HL-60/S4 treated with retinoic acid at 250 ng/mL for 4 days and 3 days (cell line): Measurements from ENCODE around the gene MT1G.
"Not testable (repeated sequence)": the region's sequence is repeated elsewhere in the genome, so short reads cannot be mapped to it uniquely, and the experiment has no call there.

Experiments used
- in situ Hi-C: fragments of 300-500 bp; cut with MboI; formaldehyde crosslinking; loops from 2 replicates; pipeline ENCODE4 v1.7.0; 2022; ENCODE audit warnings: low sequenced_read_pairs

Gene MT1G

DNA sequence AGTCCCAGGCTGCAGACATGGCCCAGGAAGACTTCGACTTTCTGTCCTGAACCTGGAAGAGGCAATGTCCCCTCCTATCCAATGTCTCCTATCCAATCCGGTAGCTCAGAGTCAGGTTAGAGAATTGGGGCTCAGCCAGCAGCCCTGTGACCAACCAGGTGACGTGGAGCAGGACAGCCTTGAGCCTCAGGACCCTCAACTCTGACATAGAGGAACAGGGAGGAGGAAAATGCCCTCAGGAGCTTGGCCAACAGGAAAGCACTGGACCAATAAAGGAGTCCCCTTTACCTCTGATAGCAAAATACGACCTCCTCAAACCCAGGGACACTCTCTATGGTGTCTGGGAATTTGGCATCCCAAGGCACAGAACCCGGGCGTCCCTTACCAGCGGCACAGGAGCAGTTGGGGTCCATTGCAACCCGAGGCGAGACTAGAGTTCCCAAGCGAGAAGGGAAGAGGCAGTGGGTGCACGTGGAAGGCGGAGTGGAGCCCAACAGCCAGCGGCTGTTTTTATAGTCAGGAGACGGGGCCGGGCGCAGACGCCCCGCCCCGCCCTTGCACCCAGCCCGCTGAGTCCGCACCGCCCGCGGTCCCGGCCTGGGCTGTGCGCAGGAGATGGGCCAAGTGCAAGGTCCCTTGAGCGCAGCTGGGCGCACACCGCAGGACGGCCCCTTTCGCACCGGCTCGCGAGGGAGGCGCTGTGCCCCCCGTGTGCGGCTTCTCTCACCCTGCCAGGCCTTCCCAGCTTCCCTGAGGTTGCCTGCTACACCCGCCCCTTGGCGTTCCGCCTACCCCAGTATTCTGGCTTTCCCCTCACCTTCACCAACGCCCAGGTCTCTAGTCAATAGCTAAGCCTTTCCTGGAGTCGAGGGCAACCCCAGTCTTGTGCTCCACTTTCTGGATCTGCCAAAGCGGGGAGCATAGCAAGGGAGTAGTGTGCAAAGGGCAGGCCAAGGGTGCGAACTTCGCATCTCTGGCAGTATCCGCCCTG is at the start of gene MT1G:
MT1G (minus strand) TSS at position 485 of the 991 bp plus-strand sequence; CDS start at position 413, 72 bp downstream.
- in situ Hi-C loops = no loop called here

DNA sequence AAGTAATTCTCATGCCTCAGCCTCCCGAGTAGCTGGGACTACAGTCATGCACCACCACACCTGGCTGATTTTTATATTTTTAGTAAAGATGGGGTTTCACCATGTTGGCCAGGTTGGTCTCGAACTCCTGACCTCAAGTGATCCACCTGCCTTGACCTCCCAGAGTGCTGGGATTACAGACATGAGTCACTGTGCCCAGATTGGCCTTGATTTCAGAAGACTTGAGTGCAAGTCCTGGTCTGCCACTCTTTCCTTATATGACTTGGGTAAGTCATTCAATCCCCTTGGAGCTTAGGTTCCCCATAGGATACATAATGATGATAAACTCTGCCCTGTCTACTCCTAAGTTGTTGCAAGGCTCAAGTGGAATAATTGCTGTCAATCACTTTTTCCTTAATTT is 49.7 kb upstream of the MT1G start:
- in situ Hi-C loops = not testable (repeated sequence)

DNA sequence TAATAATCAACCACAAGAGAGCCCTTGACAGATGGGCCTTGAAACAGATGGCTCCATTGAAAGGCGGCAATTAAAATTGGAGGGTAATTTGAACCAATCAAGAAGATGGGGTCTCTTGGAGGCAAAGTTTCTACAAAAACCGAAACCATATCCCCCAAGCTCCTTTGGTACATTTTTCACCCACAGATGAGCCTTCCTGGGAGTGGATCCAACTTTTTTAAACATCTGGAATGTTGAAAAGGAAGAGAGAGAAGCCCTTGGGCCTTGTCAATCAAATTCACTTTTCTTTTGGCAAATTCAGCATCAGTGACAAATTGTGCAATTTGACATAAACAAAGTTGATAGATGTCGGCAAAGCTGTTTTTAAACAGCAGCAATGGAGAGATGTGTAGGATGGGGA is 48.9 kb upstream of the MT1G start:
- in situ Hi-C loops = no loop called here

DNA sequence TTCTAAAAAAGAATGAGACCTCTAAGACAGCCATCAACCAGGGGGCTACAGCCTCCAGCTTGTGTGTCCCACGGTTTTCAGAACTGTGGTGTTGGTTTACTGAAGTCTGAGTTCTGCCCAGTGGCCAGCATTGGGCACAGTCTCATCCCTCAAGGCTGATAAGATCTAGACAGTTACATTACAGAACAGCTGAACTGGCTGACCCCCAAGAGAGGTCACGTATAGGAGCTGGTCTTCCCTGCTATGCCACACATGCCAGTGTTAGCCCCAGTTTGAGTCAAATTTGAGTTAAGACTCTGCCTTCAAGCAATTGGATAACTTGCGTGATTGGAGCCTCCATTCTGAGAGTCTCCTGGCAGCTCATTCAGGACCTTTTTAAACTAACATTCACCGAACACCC is 47.3 kb upstream of the MT1G start:
- in situ Hi-C loops = no loop called here

DNA sequence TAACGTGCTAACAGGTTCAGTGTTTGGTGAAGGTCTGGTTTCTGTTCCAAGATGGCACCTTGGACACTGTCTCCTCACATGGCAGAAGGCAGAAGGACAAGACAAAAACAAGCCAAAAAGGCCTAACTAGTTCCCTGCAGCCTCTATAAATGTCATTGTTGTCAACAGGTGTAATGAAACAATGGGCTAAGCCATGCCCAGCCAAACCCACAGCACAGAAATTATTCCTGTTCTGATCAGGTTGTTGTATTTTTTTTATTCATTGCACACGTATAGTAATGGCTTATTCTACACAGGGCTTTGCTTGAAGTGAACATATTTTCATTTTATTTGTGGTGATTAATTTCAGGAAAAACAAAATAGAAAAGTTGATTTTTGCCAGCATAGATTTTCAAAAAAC is 45.9 kb upstream of the MT1G start:
- in situ Hi-C loops = no loop called here

DNA sequence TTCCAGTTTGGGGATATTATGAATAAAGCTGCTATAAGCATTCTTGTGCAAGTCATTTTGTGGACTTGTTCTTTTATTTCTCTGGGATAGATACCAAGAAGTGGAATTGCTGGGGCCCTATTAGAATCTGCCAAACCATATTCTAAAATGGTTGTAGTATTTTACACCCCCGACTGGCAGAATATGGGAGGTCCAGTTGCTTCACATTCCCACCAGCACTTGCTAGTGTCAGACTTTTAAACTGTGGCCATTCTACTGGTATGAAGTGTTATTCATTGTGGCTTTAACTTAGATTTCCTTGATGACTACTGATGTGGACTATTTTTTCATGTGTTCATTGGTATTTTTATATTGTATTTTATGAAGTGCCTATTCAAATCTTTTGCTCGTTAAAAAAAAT is 44.0 kb upstream of the MT1G start:
- in situ Hi-C loops = no loop called here

DNA sequence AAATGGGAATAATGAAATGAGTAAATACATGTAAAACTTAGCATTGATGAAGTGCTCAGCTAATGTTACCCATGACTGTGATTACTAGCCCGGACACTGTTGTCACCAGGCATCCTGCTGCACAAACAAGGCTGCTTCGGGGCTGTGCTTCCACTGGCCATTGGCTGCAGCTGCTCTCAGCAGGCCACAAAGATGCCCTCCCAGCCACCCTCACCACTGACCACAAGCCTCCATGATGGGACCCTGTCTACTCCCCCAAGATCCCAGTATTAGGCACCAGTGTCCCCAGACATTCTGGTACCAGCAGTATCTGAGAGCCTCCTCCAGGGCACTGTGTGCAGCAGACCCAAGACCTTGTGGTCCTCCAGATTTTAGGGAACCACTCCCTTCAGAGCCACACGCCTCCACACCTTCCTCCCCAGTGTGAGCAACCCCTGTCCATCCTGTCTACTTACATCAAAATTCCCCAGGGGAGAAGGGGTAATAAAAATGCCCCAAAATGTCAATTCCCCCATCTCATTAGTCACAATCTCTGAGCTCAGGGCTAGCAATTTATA is 42.4 kb upstream of the MT1G start:
- in situ Hi-C loops = no loop called here

DNA sequence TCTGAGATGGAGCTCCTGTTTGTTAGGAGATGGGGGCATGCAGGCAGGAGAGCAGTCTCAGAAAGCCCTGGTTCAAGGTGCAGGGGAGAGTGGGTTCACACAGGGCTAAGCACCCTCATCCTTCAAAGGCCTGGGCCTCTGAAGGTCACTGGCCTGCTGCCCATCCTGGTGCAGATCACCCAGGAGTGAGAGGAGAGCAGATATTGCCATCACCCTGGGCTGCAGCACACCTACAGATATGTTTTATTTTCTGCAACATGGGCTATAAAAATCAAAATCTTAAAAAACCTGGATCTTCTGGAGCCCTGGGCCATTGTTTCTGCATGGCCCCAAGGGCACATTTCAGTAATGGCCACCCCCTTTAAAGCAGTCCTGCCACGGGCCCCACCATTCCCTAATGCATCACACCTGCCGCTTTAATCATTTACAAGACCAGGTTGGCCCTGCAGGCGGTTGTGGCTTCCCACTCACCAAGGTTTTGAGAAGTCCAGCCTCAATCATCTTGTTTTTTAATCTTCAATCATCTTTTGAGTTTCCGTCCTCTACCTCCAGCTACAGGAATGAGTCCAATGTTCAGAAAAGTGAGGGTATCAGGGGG is 41.7 kb upstream of the MT1G start:
- in situ Hi-C loops = no loop called here

DNA sequence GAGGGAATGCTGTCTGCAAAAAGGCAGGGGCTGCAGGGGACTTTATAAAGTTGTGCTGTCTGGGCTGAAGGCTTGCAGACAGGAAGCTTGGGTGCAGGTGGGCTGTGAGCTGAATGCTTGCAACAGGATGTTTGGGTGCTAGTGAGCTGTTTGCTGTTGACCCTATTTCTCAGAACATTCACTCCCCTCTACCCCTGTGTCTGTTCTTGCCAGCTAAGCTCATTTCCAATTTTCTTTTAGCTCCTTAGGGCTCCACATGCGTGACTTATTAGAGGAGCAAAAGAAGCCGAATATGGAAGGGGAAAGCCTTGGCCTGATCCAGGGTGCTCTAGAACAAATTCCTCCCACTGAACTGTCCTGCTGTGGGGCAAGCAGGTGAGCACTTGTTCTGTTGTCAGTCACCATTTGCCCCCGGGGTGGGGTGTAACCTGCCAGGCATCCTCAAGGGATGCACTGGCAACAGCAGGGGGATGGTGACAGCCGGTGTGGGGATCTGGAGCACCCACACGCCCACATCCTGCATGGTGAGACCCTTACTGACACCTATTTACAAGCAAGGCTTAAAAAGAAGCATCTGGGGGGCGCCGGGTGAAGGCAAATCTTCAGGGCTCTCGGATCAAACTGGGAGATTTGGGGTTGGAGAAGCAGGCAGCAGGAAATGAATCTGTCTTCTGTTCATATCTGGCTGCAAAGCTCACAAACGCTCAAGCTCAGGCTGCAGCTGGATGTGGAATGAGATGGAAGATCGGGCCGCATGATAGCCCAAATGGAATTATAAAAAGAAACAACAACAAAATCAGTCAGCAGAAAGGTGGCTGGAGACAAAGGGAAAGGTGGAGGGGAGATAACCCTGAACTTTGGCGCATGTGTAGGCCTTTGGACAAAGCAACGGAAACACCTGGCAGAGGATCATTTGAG is 40.9 kb upstream of the MT1G start:
- in situ Hi-C loops = no loop called here

DNA sequence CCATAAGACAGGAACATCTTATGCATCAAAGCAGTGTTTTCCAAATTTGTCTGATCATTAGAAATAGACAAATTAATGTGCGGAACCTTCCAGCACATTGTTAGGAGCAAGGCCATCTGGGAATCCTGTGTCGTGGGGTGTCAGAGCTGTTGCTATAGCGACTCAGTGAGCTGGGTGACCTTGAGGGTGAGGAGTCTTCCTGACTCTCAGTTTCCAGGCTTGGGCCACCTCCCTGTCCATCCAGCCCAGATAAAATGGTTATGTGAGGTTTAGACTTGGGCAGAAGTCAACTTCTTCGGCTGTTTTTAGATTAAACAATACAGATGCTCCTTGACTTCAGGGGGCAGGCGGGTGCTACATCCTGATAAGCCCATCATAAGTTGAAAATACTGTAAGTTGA is 35.0 kb upstream of the MT1G start:
- in situ Hi-C loops = no loop called here

DNA sequence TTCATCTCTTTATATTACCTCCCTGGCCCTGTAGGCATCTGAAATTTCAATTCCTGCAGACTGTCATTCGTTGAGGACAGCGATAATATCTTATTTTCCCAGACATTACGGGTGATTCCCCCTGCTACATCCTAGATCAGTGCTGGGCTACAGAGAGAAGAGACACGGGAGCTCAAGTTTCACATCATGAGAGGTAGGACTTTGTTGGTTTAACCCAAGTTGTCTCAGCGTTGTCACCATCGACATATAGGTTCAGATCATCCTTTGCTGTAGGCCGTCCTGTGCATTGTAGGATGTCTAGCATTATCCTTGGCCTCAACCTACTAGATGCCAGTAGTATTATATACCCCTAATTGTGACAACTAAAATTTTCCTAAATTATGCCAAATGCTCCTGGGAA is 33.7 kb upstream of the MT1G start:
- in situ Hi-C loops = no loop called here

DNA sequence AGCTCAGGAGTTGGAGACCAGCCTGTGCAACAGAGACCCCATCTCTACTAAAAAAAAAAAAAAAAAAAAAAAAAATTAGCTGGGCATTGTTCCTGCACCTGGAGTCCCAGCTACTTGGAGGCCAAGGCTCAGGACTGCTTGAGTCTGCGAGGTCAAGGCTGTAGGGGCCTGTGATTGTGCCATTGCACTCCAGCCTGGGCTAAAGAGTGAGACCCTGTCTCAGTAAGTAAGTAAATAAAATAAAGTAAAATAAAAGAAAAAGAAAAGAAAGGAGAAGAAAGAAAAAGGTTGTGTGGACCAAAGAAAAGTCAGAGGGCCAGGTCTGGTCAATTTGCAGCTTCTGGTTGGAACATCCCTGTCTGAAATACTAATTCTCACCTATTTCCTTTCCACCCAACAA is 32.8 kb upstream of the MT1G start:
- in situ Hi-C loops = no loop called here

DNA sequence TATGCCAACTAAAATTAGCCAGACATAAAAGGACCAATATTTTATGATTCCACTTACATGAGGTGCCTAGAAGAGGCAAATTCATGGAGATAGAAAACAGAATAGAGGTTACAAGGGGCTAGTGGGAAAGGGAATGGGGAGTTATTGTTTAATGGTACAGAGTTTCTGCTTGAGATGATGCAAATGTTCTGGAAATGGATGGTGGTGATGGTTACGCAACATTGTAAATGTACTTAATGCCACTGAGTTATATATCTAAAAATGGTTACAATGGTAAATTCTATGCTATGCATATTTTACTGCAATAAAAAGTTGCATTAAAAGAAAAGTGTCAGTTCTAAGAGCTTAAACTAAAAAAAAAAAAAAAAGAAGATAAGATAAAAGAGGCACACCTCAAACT is 32.3 kb upstream of the MT1G start:
- in situ Hi-C loops = no loop called here

DNA sequence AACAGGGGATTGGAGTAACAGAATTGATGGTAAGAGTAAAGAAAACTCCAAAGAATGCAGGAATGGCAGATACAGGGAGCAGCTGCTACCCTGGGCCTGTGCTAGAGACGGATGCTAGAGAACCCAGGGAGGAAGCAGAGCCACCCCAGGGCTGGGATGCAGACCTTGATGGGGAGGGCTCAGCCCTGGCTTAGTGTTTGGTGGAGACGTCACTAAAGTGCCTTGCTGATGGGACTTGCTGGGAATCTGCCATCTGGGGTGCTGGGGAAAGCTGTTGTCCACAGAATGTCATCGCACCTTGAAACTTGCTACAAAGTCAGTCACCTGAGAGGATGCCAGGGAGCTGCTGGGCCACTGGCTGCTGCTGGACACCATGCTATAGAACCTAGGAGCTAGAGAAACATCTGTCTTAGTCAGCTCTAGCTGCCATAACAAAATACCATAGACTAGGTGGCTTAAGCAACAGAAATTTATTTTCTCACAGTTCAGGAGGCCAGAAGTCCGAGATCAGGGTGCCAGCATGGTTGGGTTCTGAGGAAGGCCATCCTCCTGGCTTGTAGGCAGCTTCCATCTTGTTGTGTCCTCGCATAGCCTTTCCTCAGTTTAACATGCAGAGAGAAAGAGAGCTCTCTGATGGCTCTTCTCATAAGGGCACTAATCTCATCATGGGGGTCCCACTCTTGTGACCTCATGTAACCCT is 29.7 kb upstream of the MT1G start:
- in situ Hi-C loops = loop anchor here (10.0 kb wide), 1 partner anchor 113 kb away; the partner anchor contains the start of gene MT3

DNA sequence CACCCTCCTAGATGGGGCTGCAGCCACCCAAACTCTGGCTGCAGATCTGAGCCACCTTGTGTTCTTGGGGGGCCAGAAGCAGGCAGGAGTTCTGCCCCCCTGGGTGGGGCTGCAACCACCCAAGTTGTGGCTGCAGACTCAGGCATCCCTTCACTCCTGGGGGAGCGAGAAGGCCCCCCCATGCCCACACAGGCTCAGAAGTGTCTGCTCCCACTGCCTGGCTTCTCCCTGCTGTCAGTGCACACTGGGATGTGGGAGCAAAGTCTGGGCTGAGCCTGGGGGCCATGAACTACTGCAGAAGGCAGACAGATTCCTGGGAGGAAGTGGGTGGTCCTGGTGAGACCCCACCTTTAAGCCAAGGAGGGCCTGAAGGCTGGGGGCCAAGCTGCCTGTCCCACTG is 27.4 kb upstream of the MT1G start:
- in situ Hi-C loops = loop anchor here (10.0 kb wide), 1 partner anchor 110 kb away; the partner anchor contains the start of gene MT3

DNA sequence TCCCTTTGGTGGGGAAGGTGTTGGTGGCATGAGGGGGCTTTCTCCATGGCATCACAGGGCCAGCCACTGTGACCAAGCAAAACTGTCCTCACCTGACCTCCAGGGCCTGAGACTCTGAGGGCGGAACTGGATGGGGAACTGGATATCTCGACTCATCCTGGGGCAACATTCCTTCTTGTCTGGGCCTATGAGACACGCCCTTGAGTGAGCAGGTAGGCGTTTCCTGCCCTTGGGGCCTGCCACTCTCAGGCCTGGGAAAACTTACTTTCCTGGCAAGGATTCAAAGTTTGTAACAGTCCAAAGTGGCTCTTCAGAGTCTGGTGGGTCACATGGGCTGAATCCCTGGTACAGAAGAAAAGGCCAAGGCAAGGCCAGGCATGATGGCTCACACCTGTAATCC is 24.0 kb upstream of the MT1G start:
- in situ Hi-C loops = loop anchor here (10.0 kb wide), 1 partner anchor 107 kb away; the partner anchor contains the start of gene MT3

DNA sequence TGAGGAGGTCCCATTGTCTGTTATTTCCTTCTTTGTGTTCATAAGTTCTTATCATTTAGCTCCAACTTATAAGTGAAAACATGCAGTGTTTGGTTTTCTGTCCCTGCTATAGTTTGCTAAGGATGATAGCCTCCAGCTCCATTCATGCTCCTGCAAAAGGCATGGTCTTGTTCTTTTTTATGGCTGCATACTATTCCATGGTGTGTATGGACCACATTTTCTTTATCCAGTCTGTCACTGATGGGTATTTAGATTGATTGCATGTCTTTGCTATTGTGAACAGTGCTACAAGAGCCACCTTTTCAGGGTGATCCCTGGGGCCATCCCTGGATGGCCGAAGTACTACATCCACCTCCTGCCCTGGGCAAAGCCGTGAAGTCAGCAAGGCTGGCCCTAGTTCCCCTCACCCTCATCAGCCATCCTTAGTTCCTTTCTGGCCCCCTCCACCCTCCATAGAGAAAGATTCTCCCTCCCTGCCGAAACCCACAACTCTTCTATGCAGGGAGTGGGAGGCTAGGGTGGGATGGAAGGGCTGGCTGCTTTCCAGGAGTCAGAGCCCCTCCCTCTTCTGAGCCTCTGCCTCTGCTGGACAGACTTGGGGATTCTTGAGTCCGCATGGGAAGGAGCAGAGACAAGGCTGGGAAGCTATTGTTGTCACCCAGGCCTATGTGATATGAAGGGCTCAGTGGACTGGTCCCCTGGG is 22.7 kb upstream of the MT1G start:
- in situ Hi-C loops = loop anchor here (10.0 kb wide), 1 partner anchor 106 kb away; the partner anchor contains the start of gene MT3

DNA sequence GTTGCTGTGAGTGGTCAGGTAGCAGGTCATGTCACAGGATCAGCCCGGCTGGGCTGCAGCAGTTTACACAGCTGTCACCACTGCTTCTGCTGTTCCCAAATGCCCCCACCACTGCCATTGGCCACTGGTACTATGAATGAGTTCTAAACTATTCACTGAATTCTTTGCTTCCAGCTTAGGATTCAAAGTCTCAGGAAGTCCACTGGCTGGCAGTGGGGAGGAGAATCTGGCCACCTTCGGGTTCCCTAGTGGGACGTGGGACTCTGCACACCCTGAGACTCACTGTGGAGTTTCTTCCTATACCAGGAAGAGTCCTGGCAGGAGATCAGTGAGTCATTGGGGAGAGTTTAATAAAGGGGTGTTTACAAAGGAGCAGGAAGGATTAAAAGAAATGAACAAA is 21.3 kb upstream of the MT1G start:
- in situ Hi-C loops = no loop called here

DNA sequence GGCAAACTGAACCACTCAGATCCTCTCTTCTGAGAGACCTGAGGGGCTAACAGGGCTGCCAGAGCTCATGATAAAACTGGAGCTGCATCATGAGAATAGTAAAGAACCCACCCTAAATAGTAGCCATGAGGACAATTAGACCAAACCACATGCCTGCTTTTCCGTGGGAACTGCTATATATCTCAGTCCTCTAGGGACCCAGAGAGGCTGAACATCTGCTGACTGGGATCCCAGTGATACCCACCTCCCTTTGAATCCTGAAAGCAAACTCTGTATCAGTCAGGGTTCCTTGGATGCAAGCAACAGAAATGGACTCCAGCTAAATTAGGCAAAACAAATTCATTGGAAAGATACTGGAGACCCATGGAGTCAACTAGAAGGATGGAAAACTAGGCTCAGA is 20.9 kb upstream of the MT1G start:
- in situ Hi-C loops = no loop called here
